Eye (tissue), 1 donor: ENCODE results near the gene LEP.

Source experiments
- DNase-seq: peaks from one replicate; pipeline ENCODE4 v3.0.0-alpha.2; 2015

LEP gene

GRCh38 chr7:128240696-128241386 is at the start of gene LEP:
TSS of gene LEP (plus strand) at chr7:128241278. CDS start at chr7:128252019, 10,741 bp downstream.
- no peak for DNase-seq

GRCh38 chr7:128192497-128193142 is 48.5 kb upstream of the LEP start:
- no peak for DNase-seq

DNA sequence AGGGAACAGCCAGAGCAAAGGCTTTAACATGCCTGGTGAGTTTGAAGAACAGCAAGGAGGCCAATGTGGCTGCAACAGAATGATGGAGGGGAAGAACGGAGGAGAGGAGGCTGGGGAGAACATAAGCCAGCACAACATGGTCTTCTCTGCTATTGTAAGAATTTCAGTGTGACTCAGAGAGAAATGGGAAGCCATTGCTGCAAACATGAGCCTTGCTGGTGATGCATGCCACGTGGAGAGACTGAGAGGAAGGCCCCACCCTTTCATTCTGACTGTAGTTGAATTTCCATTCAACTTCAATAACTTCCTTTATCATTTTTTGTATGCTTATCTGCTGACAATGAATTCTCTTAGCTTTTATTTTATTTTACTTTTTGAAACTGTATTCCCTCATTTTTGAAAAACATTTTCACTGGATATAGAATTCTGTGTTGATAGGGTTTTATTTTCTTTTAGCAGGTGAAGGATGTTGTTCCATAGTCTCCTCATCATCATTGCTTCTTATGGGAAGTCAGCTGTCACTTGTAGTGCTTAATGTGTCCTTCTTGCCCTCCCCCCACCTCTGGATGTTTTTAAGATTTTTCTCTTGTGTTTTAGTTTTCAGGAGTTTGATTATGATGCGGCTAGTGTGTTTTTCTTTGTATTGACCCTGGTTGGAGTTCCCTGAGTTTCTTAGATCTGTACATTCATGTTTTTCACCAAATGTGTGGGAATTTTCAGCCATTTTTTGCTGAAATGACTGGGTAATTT is 46.4 kb upstream of the LEP start:
- no peak for DNase-seq

- no peak for DNase-seq
Measured at GRCh38 chr7:128197589-128197988, 43.5 kb upstream of the LEP start.

- no peak for DNase-seq
Measured at GRCh38 chr7:128197989-128198580, 43.0 kb upstream of the LEP start.

DNA sequence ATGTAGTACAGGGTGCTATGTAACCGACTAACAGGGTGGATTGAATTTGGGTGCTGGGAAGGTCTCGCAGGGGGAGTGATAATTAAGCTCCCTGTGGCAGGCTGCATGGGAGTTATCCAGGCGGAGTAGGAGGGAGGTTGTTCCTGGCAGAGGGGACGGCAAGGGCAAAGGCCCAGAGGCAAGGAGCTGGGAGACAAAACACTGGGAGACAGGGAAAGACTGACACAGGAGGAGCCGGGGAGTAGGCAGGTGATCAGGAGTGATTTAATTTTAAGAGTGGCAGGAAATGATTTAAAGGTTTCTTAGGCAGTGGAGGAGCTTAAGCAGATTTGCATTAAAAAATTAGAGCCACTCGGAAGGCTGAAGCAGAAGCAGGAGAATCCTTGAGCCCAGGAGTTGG is 40.7 kb upstream of the LEP start:
- DNase-seq: no peak

DNA sequence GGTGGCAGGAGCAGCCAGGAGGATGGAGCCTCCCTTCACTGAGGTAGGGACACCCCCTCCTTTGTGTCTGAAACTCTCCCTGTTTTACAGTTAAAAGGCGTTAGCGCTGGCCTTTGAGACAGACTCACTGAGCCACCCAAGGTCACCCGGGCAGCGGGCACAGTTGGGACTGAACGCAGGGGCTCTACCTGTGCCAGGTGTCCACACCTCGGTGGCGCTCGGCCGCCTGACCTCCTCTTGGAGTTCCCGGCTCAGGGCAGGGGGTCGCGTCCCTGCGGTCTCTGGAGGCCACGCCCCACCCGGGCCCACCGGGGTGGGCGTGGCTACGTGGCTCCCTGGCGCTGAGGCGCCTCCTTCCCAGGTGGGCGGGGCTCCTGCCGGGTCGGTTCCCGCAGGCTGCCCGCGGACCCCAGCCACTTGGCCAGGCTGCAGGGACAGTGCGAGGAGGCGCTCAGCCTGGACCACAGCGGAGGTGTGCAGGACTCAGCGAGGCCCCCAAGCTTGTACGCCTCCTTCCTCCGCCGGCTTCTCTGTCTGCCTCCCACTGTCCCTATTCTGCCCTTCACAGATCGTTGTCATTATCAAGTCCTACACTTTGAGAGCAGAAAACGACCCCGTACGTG is 39.9 kb upstream of the LEP start:
- peak; percentile 52 for DNase-seq

- no peak for DNase-seq
Measured at GRCh38 chr7:128201690-128202085, 39.4 kb upstream of the LEP start.

GRCh38 chr7:128202287-128202957 is 38.7 kb upstream of the LEP start:
- no peak for DNase-seq

- DNase-seq: no peak
Measured at GRCh38 chr7:128203047-128203491, 38.0 kb upstream of the LEP start.

GRCh38 chr7:128203710-128204214 is 37.3 kb upstream of the LEP start:
- DNase-seq: no peak

DNA sequence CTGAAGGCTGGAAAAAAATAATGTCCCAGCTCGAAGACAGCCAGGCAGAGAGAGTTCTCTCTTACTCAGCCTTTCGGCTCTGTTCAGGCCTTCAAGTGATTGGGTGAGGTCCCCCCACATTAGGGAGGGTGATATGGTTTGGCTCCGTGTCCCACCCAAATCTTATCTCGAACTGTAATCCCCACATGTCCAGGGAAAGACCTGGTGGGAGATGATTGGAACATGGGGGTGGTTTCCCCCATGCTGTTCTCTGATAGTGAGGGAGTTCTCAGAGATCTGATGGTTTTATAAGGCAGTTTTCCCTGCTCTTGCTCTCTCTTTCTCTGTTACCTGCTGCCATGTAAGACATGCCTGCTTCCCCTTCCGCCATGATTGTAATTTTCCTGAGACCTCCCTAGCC is 36.6 kb upstream of the LEP start:
- no peak for DNase-seq

GRCh38 chr7:128205068-128205467 is 36.0 kb upstream of the LEP start:
- no peak for DNase-seq

GRCh38 chr7:128206017-128206746 is 34.9 kb upstream of the LEP start:
- DNase-seq: no peak

DNA sequence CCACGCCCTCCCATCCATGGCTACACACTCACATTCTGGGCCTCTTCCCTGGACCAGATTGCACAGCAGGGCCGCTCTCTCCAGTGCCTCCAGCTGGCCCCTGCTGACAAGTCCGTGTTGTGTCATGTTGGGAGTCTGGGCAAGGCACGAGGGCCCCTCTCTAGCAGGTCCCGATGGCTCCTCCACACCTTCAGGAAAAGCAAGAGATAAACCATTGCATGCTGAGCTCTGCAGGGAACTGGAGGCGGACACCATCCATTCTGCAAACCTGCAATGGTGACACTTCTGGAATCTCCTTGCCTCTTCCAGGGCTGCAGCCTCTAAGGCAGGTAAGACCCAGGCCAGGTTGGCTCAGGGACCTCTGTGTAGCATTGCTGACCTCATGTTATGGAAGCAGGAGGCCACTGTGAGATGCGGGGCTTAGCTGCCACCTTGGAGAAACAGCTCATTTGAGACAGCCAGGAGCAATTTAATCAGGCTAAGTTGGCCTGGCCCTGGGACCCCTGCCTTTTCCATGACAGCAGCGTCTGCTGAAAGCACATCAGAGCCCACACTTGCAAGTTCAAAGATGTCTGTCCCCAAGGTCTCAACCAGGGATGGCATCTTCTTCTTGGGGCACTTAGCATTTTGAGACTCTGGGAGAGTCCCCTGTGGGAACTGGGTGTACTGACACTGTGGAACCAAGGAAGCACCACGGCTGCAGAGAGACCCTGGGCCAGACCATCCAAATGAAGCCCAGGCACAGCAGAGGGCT is 34.2 kb upstream of the LEP start:
- no peak for DNase-seq

DNA sequence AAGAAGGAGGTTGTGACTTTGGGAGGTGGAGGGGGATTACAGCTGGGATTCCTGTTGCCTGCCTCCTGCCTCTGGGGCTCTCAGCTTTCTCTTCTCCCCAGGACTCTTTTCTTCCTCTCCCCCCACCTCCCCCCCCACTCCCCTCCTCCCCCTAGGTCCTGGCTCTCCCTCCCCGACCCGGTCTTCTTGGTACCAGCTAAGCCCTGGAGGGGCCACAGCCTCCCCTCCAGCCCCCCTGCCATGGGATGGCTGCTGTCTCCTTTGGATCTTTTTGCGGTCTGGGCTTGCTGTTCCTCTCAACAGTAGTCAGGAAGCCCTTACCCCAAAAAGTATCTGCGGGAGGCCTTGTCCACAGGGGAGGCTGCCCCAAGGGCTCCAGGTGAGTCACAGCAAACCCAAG is 33.5 kb upstream of the LEP start:
- DNase-seq: no peak

- peak; percentile 95 for DNase-seq
Measured at GRCh38 chr7:128209229-128210035, 31.6 kb upstream of the LEP start.

- DNase-seq: no peak
Measured at GRCh38 chr7:128210036-128210347, 31.1 kb upstream of the LEP start.

- no peak for DNase-seq
Measured at GRCh38 chr7:128210590-128211570, 30.2 kb upstream of the LEP start.
